Colonic mucosa (tissue), 4 donors: ENCODE measurements around the gene TIMM10. TPM values are rescaled to one million over a fixed set of nuclear protein-coding genes. Genes with fewer than 3 reads are reported as not detected.

Experiments
- DNase-seq: peaks from one replicate; pipeline ENCODE4 v3.0.0-alpha.2; 2020
- H3K27ac ChIP-seq: fragments of 200-600 bp; one replicate; pipeline ENCODE4 v1.8.0; 2021
- H3K27me3 ChIP-seq: fragments of 200-600 bp; one replicate; pipeline ENCODE4 v1.8.0; 2021
- H3K36me3 ChIP-seq: fragments of 200-600 bp; one replicate; pipeline ENCODE4 v1.8.0; 2021
- H3K4me1 ChIP-seq: fragments of 200-600 bp; one replicate; pipeline ENCODE4 v1.8.0; 2021; ENCODE audit warnings: mild to moderate bottlenecking
- H3K4me3 ChIP-seq: fragments of 200-600 bp; one replicate; pipeline ENCODE4 v1.8.0; 2021
- H3K9ac ChIP-seq, 2 donors: one replicate each; pipeline ENCODE4 v1.7.0; 2013; ENCODE audit warnings: control low read depth in 2 of 2, low read depth in 2 of 2, low read length in 2 of 2
- H3K9me3 ChIP-seq: fragments of 200-600 bp; one replicate; pipeline ENCODE4 v1.8.0; 2021
- intact Hi-C: fragments of 100-400 bp; cut with DNase I; formaldehyde crosslinking; loops from one replicate; pipeline ENCODE4 v1.14.1; 2022
- total RNA-seq, 2 donors: library from RNA; stranded (reverse); fragmentation: NEBNext Ultra II Directional in 1 of 2; extraction: Animal tissue kit (Norgen Biotek cat#: 25700) in 1 of 2; gene quantifications; one replicate each; pipeline ENCODE4 v1.2.1, GENCODE V29; 2021
- TF ChIP-seq, protein P1 (sequence below): fragments of 200-600 bp; IDR thresholded peaks from one replicate; pipeline ENCODE4 v1.8.0; 2022; ENCODE audit warnings: antibody characterized with exemption, mild to moderate bottlenecking
- donor health status: healthy.
- donor health status: DM: no; HTN: no; CAD: no.
- donor health status: DM: no; HTN: no; CAD: no.

TIMM10 gene
- total RNA-seq, 2 donors from 2014 or later, result 54.8 to 67.1 TPM

DNA sequence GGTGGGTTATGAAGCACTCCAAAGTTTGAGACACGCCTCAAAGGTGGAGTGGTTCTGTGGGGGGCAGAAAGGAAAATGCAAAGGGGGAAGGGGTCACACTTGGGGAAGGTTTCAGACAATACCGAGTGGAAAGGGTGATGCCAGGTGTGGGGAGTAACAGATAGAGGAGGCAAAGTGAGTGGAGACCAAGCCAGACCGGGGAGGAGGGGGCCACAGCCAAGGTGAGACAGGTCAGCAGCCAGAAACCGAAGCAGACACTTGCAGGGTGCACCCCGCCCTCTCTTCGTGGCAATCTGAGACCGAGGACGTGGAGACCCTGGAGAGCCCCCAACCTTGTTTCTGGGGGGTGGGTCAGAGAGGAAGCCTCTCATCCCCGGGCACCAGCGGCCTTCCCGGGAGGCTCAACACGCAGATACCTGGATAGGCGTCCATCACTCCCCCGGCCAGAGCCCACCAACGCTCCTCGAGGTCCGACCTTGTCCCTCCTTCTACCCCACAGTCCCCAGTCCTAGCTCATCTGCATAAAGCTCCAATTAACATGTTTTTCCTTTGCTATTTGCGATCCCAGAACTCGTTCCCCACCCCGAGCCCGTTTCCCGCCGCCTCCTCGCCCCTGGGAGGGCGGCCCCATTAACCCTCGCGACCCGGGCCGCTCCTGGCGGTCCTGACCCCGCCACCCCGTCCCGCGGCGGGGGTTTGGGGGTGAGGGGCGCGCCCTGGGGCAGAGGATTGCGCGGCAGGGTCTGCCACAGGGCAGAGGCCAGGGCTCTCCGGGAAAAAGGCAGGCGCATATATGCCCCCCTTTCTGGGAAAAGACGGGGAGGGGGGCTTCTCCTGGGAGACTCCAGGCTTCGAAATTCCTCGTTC is 48.4 kb downstream of the TIMM10 start:
- H3K27ac ChIP-seq, result no peak overlapping the region
- H3K4me3 ChIP-seq, result peak overlapping the region; percentile 19
- H3K27me3 ChIP-seq, result peaks cover 11% of the 10 kb centered on the region
- intact Hi-C loops, result no loop called here
- H3K9ac ChIP-seq, result no peak overlapping the region
- no peaks in the 10 kb centered on the region for H3K36me3 ChIP-seq
- TF ChIP-seq, protein P1, sequence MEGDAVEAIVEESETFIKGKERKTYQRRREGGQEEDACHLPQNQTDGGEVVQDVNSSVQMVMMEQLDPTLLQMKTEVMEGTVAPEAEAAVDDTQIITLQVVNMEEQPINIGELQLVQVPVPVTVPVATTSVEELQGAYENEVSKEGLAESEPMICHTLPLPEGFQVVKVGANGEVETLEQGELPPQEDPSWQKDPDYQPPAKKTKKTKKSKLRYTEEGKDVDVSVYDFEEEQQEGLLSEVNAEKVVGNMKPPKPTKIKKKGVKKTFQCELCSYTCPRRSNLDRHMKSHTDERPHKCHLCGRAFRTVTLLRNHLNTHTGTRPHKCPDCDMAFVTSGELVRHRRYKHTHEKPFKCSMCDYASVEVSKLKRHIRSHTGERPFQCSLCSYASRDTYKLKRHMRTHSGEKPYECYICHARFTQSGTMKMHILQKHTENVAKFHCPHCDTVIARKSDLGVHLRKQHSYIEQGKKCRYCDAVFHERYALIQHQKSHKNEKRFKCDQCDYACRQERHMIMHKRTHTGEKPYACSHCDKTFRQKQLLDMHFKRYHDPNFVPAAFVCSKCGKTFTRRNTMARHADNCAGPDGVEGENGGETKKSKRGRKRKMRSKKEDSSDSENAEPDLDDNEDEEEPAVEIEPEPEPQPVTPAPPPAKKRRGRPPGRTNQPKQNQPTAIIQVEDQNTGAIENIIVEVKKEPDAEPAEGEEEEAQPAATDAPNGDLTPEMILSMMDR, result no peak
- no peak for DNase-seq
- H3K4me1 ChIP-seq, result peaks cover 8% of the 10 kb centered on the region
- no peaks in the 10 kb centered on the region for H3K9me3 ChIP-seq

DNA sequence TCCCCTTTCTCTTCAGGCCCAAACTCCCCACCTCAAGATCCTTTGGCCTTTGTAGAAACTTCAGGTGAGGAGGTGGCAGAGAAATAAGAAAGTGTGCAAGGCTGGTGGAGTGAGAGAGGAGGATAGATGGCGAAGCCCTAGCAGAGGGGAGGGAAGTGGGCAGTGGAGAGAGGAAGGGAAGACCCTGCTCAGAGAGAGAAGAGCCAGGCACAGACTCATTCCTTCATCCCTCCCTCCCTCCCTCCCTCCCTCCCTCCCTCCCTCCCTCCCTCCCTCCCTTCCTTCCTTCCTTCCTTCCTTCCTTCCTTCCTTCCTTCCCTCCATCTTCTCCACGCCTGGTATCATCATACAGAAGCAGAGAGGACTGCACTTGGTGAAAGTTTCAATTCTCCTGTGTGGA is 49.2 kb downstream of the TIMM10 start:
- intact Hi-C loops, result no loop called here
- peaks cover 15% of the 10 kb centered on the region for H3K4me1 ChIP-seq
- peaks cover 11% of the 10 kb centered on the region for H3K27me3 ChIP-seq
- no peaks in the 10 kb centered on the region for H3K9me3 ChIP-seq
- H3K4me3 ChIP-seq, result no peak overlapping the region
- H3K36me3 ChIP-seq, result no peaks in the 10 kb centered on the region
- H3K27ac ChIP-seq, result no peak overlapping the region
- H3K9ac ChIP-seq, result no peak overlapping the region
- DNase-seq, result no peak
- TF ChIP-seq, protein P1, result no peak

DNA sequence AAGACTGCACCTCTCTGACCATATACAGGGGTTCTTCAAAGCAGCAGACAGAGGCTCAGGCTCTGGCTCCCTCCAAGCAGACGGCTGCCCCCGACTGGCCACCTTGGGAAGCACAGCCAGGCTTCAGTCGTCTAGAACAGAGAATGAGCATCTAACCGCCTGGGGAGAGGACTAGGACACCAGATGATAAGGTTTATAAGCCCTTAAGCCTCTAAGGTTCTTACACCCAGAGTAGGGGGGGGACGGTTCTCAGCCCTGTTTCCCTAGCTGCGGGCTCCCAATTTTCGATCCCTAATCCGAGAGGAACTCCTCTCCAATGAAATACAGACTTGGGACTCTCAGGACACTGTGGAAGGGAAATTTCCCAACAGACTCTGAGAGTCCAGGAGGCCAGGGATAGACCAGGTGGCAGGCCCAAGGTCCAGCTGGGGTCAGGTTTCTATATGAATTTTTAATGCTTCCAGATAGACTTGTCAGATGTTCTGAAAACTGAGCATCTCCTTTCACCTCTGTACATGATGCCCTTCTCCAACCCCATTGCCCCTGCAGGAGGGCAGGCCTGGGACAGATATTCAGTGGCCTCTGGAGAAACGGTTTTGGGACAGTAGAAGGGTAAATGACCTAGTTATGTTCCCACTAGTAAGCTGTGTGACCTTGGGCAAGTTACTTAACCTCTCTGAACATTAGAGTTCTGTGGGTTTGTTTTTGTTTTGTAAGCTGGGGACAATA is 50.0 kb downstream of the TIMM10 start:
- peaks cover 11% of the 10 kb centered on the region for H3K27me3 ChIP-seq
- no peaks in the 10 kb centered on the region for H3K9me3 ChIP-seq
- intact Hi-C loops, result no loop called here
- H3K4me1 ChIP-seq, result peaks cover 19% of the 10 kb centered on the region
- no peak overlapping the region for H3K9ac ChIP-seq
- TF ChIP-seq, protein P1, result peak; percentile 65
- DNase-seq, result peak; percentile 89
- H3K27ac ChIP-seq, result no peak overlapping the region
- no peak overlapping the region for H3K4me3 ChIP-seq
- H3K36me3 ChIP-seq, result no peaks in the 10 kb centered on the region

DNA sequence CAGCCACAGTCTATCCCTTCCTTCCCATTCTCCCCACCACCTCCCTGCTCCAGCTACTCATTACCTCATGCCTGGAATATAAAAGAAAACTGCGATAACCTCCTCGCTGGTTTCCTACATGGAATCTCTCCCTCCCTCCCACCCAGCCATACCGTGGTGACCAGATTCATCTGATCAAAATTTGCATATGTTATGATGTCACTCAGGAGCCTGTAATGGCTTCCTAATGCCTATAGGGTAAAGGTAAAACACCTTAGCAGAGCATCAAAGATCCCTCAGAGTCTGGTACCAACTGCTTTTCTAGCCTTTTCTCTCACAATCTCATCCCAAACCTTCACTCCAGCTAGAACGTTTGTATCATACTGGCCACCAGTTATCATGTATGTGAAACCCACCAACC is 50.6 kb downstream of the TIMM10 start:
- TF ChIP-seq, protein P1, result no peak
- no peak for DNase-seq
- Histone ChIP-seq H3K9ac (no peak overlapping the region), H3K36me3 (no peaks in the 10 kb centered on the region), H3K4me3 (no peak overlapping the region), H3K4me1 (peaks cover 19% of the 10 kb centered on the region), H3K27ac (no peak overlapping the region), H3K27me3 (peaks cover 11% of the 10 kb centered on the region), H3K9me3 (no peaks in the 10 kb centered on the region)
- intact Hi-C loops, result no loop called here

DNA sequence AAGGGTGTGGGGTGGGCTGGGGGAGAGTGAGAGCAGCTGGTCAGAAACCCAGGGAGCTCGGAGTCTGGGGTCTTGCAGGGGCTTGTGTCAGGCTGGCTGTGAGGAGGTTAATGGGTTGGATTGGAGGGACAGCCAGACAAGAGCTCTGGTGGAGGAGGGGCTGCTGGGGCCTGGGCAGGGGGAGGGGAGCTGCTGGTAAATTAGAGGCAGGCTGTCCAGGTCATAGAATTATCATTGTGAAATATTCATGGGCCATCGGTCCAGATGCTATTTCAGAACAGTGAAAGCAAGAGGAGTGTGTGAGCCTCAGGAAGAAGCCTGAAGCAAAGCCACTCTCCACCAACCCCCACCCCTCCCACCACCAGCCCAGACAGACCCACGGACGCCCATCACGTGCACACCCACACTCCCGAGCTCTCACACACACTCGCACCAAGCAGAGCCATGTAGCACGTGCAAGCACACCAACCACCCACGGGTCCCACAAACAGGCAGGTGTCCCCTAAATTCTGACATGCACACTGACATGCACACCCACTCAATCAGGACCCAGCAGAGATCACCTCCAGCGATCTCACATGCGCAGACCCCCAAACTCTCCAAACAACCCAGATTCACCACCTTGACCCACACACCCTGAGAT is 51.4 kb downstream of the TIMM10 start:
- intact Hi-C loops, result no loop called here
- peaks cover 19% of the 10 kb centered on the region for H3K4me1 ChIP-seq
- DNase-seq, result no peak
- no peak overlapping the region for H3K27ac ChIP-seq
- H3K27me3 ChIP-seq, result peaks cover 11% of the 10 kb centered on the region
- H3K9me3 ChIP-seq, result no peaks in the 10 kb centered on the region
- no peaks in the 10 kb centered on the region for H3K36me3 ChIP-seq
- TF ChIP-seq, protein P1, result no peak
- H3K4me3 ChIP-seq, result no peak overlapping the region
- H3K9ac ChIP-seq, result no peak overlapping the region

Other genes with a start within 250 kb of the TIMM10 start
- 100 to 1,000 TPM; 113 to 117 TPM for gene TNKS1BP1, start 205.8 kb downstream of the TIMM10 start, total RNA-seq
- 100 to 1,000 TPM in 1 of 2 donors, 10 to 100 TPM in 1; 72.7 to 162 TPM for gene SSRP1, start 194.9 kb downstream of the TIMM10 start, total RNA-seq
- gene P2RX3, start 192.4 kb downstream of the TIMM10 start, total RNA-seq, result not detected
- not detected for gene PRG3, start 149.6 kb downstream of the TIMM10 start, total RNA-seq
- not detected for gene PRG2, start 140.1 kb downstream of the TIMM10 start, total RNA-seq
- 10 to 100 TPM; 10.6 to 21.4 TPM for gene SLC43A3, start 103.6 kb downstream of the TIMM10 start, total RNA-seq
- under 1 TPM; 0.54 to 0.82 TPM for gene RTN4RL2, start 70.2 kb downstream of the TIMM10 start, total RNA-seq
- gene SLC43A1, start 15.1 kb downstream of the TIMM10 start, total RNA-seq, result 10 to 100 TPM in 1 of 2 donors, 1 to 10 TPM in 1; 8.7 to 19.0 TPM
- gene SMTNL1, start 6.8 kb upstream of the TIMM10 start, total RNA-seq, result not detected
- gene UBE2L6, start 36.9 kb upstream of the TIMM10 start, total RNA-seq, result 10 to 100 TPM; 28.3 to 35.3 TPM
- 10 to 100 TPM; 18.7 to 57.5 TPM for gene SERPING1, start 66.9 kb upstream of the TIMM10 start, total RNA-seq
- gene YPEL4, start 119.2 kb upstream of the TIMM10 start, total RNA-seq, result under 1 TPM; 0.44 to 0.98 TPM
- 10 to 100 TPM; 13.5 to 14.9 TPM for gene CLP1, start 127.0 kb upstream of the TIMM10 start, total RNA-seq
- gene ZDHHC5, start 137.4 kb upstream of the TIMM10 start, total RNA-seq, result 10 to 100 TPM; 80.2 to 82.1 TPM
- 10 to 100 TPM; 10.6 to 14.0 TPM for gene MED19, start 181.5 kb upstream of the TIMM10 start, total RNA-seq
- 100 to 1,000 TPM in 1 of 2 donors, 10 to 100 TPM in 1; 92.1 to 145 TPM for gene TMX2, start 181.8 kb upstream of the TIMM10 start, total RNA-seq
- 100 to 1,000 TPM in 1 of 2 donors, 10 to 100 TPM in 1; 86.9 to 140 TPM for gene SELENOH, start 210.7 kb upstream of the TIMM10 start, total RNA-seq
- not detected for gene BTBD18, start 221.1 kb upstream of the TIMM10 start, total RNA-seq
- gene CTNND1, start 231.0 kb upstream of the TIMM10 start, total RNA-seq, result 100 to 1,000 TPM; 375 to 416 TPM